Stimulated activated naive CD8-positive, alpha-beta T cell treated with anti-CD3 and anti-CD28 coated beads, Interleukin-15, Interleukin-2, amounts not matched to agents 100 U/mL and 50 U/mL, for 24 hours (primary cell): ENCODE results near the gene COMT.

Experiments used
- ATAC-seq: fragments of 150-1000 bp; cut with Tn5 transposase; one replicate; pipeline ENCODE4 v1.10.0; 2021
- DNase-seq: peaks from one replicate; pipeline ENCODE4 v3.0.0; 2021

COMT gene

DNA sequence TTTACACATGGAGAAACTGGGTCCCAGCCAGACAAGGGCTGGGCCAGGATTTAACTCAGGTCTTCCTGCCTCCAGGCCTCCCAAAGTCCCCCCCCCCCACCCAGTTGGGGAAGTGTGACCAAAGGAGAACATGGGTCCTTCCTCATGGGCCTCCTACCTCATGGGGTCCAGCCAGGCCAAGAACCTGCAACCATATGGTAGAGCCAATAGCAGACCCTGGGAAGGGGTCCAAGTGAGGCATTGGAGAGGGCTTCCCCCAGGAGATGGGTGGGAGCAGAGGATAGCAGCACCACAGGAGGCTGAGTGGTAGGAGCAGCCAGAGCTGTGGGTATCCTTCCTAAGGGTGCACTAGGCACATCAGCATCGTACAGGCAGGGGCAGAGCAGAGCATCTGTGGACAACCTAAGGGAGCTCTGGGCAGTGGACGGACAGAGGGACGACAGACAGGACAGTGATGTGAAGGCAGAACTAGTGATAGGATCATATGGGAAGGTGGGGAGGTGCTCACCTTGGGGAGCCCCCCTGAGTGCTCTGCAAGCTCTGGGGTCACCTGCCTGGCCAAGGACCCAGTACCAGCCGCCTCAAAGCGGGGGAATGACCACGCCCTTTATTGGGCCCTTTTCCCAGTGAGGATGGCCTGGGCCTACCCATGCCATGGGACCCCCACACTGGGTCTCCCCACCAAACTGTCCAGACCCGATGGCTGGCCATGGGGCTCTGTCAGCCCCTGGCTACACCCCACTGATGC, 70.6 kb downstream of the COMT start:
- no peak for ATAC-seq
- no peak for DNase-seq

- ATAC-seq, result no peak
- no peak for DNase-seq
These were observed 71.3 kb downstream of the COMT start for GRCh38 chr22:20012741-20013331.

DNA sequence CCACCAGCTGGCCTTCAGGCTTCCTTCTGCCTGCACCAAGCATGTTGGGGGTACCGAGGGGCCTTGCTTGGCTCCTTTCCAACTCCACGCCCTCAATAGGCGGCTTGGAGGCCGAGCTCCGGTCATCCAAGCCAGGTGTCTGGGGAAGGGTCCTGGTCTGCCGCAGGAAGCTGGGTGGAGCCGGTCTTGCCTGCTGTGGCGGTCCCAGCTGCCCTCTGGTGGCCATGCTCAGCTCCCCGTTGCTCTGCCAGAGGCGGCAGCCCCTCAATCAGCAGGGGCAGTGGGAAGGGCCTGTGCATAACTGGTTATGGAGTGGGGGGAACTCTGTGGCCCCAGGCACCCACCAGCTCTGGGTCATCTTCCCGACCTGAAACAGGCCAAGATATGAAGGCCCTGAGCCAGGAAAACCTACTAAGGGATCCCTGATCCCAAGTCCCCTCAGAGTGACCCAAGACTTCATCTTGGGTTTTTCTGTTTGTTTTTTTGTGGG, 71.9 kb downstream of the COMT start:
- ATAC-seq (no peak), DNase-seq (peak; percentile 64)

- ATAC-seq (no peak), DNase-seq (no peak)
These were observed 73.1 kb downstream of the COMT start for GRCh38 chr22:20014526-20015186.

DNA sequence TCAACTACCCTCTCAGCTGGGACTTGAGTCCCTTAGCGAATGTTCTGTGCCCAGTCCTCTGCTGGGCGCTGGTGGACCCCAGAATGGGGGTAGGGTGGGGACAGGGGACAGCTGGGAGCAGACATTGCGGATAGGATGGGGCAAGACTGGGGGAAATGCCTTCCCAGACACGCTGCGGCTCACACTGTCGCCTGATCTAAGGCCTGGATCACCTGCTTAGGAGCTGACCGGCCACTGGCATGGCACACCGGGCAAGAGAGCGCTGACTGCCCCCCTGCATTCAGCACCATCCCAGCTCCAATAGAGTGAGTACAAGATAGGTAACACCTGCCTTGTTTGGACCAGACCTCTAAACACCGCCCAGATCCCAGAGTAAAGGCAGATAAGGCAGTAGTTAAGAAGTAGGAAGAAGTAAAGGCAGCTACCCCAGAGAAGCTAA, 73.6 kb downstream of the COMT start:
- no peak for DNase-seq
- no peak for ATAC-seq

DNA sequence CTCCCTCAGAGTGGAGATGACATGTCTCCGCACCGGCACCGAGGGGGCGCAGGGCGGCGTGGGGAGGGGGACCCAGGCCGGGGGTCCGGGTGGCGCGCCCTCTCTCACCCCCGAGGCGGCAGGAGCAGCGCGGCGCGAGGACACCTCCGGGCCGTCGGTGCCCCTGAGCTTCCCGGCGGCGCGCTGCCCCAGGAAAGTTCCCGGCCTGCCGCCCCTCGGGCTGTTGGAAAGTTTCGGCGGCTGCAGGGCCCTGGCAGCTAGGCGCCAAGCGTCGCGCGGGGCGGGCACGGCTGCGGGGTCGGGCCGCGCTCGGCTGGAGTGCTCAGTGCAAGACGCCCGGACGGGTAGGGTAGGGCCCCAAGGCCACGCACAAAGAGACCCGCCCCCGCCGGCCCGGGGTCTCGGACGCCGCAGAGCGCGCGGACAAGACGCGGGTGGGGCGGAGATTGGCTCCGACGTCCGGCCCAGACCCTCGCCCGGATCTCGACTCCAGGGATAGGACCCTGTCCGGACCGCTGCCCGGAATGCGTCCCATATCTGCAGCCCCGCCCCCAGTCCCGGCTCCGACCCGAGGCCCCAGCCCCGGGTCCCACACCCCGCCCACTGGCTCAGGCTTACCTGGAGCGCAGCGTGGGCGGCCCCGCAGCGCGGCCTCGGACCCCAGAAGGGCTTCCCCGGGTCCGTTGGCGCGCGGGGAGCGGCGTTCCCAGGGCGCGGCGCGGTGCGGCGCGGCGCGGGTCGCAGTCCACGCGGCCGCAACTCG, 74.6 kb downstream of the COMT start:
- DNase-seq (peak; percentile 28), ATAC-seq (no peak)

DNA sequence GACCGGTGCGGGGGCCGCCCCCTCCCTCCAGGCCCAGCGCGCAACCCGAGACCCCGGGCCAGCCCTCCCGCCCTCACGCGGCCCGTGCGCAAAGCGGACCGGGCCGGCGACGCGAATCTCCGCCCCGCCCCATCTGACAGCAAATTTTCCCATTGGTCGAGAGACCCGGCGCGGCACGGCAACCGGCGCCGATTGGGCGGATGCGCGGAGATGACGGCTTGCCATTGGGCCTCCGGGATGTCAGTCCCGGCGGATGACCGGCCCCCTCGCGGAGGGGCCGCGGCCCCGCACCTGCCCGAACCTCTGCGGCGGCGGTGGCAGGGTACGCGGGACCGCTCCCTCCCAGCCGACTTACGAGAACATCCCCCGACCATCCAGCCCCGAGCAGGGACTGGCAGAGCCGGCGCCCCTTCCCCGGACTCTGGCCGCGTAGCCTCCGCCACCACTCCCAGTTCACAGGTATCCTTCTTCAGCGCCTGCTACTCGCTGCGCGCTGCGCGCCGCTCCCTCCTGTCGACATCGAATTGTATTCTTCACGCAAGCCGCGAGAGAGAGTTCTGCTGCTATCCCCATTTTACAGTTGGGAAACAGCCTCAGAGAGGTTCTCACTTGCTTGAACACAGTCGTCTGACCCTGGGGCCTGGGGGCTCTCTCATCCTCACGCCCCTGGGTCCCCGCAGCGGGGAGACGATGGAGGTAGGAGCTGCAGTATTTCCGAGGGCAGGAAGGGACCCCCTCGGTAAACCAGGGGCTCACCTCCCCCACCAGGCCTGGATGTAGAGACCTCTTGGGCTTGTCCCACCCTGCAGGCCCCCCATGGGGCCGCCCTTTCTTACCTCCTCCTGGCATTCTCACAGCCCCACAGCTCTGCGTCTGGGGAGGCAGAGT, 75.4 kb downstream of the COMT start, which contains the start of gene ARVCF:
ARVCF (minus strand) TSS at position 90 of the 888 bp plus-strand sequence. CDS start 26,029 bp downstream, outside the sequence.
- DNase-seq (peak; percentile 94), ATAC-seq (peak; percentile 54)

DNA sequence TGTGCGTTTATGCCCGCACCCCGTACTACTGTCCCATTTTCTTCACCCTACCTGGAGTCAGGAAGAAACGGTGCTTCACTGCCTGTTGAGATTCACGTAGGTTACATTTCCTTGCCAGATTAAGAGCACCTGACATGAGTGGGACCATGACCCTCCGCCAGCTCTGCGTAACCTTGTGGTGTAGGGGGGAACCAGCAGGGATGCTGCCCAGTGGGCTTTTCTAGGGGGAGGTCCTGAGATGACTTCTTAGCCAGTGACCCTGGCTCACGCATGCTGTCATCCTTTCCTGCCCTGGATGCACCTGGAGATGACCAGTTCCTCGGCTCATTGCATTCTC, 76.0 kb downstream of the COMT start:
- no peak for DNase-seq
- no peak for ATAC-seq

DNA sequence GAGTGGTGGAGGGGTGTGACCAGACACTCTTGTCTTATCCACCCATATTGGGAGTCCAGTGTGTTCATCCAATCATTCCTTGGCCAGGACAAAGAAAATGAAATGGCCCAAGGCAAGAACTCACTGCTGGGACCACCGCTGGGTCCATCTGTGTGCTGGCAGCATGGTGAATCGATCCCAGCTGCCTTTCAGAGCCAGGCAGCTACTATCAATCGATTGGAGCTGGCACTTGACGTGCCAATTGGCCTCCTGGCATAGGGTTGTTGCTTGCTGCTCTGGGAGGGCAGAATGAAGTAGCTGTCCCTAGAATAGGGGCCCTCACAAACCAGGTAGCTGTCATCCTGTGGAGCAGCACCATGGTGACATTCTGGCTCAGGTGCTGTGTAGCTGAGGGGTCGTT, 76.4 kb downstream of the COMT start:
- ATAC-seq (no peak), DNase-seq (no peak)
